CD4-positive, alpha-beta T cell (primary cell): ENCODE measurements around the gene TENM4. TPM values are rescaled to one million over a fixed set of nuclear protein-coding genes. Genes with fewer than 3 reads are reported as not detected.

Source experiments
- ATAC-seq: fragments of 200-7000 bp; cut with Tn5 transposase; one replicate; pipeline ENCODE4 v1.10.0; 2022; ENCODE audit warnings: mild to moderate bottlenecking; ENCODE audit not compliant: poor library complexity
- CTCF ChIA-PET: fragments of 350-600 bp; sonication (Branson Sonifier 250); formaldehyde crosslinking; loops from one replicate; lab custom pipeline; 2021; ENCODE audit warnings: antibody characterized with exemption, inconsistent platforms; lab: Charles Lee
- POLR2A ChIA-PET: fragments of 350-600 bp; sonication (Branson Sonifier 250); formaldehyde crosslinking; loops from one replicate; lab custom pipeline; 2021; ENCODE audit warnings: antibody characterized with exemption, inconsistent platforms; lab: Charles Lee
- DNase-seq, 14 experiments: peaks; one replicate each; pipeline ENCODE4 v3.0.0-alpha.2; 2013 to 2020; ENCODE audit warnings: mixed read lengths in 2 of 14
- H3K27ac ChIP-seq, 2 donors: one replicate each; pipeline versions ENCODE4 v1.5.1 to v1.7.0; 2013; ENCODE audit warnings: low read length in 2 of 2, low read depth in 1 of 2, mild to moderate bottlenecking in 1 of 2
- H3K27me3 ChIP-seq, 2 experiments: 1 replicate in 1 of 2; 2 replicates in 1 of 2; pipeline versions ENCODE4 v1.6.1 to v1.7.0; 2013; ENCODE audit warnings: low read length in 2 of 2, control low read depth in 1 of 2, mild to moderate bottlenecking in 1 of 2, moderate library complexity in 1 of 2; ENCODE audit not compliant: insufficient read depth in 2 of 2, control insufficient read depth in 1 of 2
- H3K36me3 ChIP-seq: one replicate; pipeline ENCODE4 v1.6.1; 2013; ENCODE audit warnings: low read length, control low read depth; ENCODE audit not compliant: insufficient read depth
- H3K4me1 ChIP-seq: one replicate; pipeline ENCODE4 v1.6.1; 2013; ENCODE audit warnings: low read length, control low read depth; ENCODE audit not compliant: insufficient read depth
- H3K4me3 ChIP-seq: one replicate; pipeline ENCODE4 v1.5.1; 2013; ENCODE audit warnings: mild to moderate bottlenecking, low read length, moderate library complexity
- H3K9me3 ChIP-seq, 2 experiments: 1 replicate in 1 of 2; 2 replicates in 1 of 2; pipeline versions ENCODE4 v1.6.1 to v1.7.0; 2013; ENCODE audit warnings: low read length in 2 of 2, mild to moderate bottlenecking in 2 of 2, control low read depth in 1 of 2, moderate library complexity in 1 of 2; ENCODE audit not compliant: control insufficient read depth in 1 of 2, insufficient read depth in 1 of 2
- H3K27ac Mint-ChIP-seq: one replicate; pipeline ENCODE4 v1.8.0; 2020; ENCODE audit warnings: mixed read lengths
- H3K27me3 Mint-ChIP-seq: one replicate; pipeline ENCODE4 v1.8.0; 2021; ENCODE audit warnings: mixed read lengths
- H3K36me3 Mint-ChIP-seq: one replicate; pipeline ENCODE4 v1.8.0; 2021; ENCODE audit warnings: low read depth, mixed read lengths
- H3K4me1 Mint-ChIP-seq: one replicate; pipeline ENCODE4 v1.8.0; 2021; ENCODE audit warnings: low read depth, mixed read lengths
- H3K4me3 Mint-ChIP-seq: one replicate; pipeline ENCODE4 v1.8.0; 2020; ENCODE audit warnings: mild to moderate bottlenecking, mixed read lengths
- H3K9me3 Mint-ChIP-seq: one replicate; pipeline ENCODE4 v1.8.0; 2020; ENCODE audit warnings: mixed read lengths
- CTCF ChIP-seq: fragments of 200-600 bp; IDR thresholded peaks from one replicate; pipeline ENCODE4 v1.8.0; 2022; ENCODE audit warnings: antibody characterized with exemption, mild to moderate bottlenecking
- intact Hi-C, 2 experiments: fragments of 100-400 bp; cut with DNase I in 1 of 2; cut with micrococcal nuclease in 1 of 2; formaldehyde crosslinking; loops; one replicate each; pipeline versions ENCODE4 v1.15.1 to v1.9.0; 2023 to 2025; cut with DNase I, micrococcal nuclease
- total RNA-seq, 174 experiments: library from RNA in 2 of 174; stranded (reverse) in 2 of 174; gene quantifications; one replicate each; pipeline ENCODE4 v1.2.3 and lab custom pipeline; 2021 to 2026

TENM4 gene
- total RNA-seq, 2 experiments from 2014 or later = 0.22 to 0.31 TPM

GRCh38 chr11:79071190-79071589 is 369.6 kb downstream of the TENM4 start:
- Histone ChIP-seq H3K27me3 (no peaks in the 10 kb centered on the region), H3K36me3 (no peaks in the 10 kb centered on the region), H3K27ac (no peak overlapping the region), H3K4me3 (no peak overlapping the region), H3K4me1 (no peaks in the 10 kb centered on the region), H3K9me3 (peaks cover 0 to 8% of the 10 kb centered on the region in 2 experiments)
- Mint-ChIP-seq H3K4me1 (no peaks in the 10 kb centered on the region), H3K9me3 (no peaks in the 10 kb centered on the region), H3K27me3 (no peaks in the 10 kb centered on the region), H3K36me3 (no peaks in the 10 kb centered on the region), H3K4me3 (no peak overlapping the region), H3K27ac (no peak overlapping the region)
- no peak for DNase-seq
- ChIA-PET POLR2A (no interaction called here), CTCF (no interaction called here)
- intact Hi-C loops = no loop called here
- TF ChIP-seq CTCF = no peak
- ATAC-seq = no peak

GRCh38 chr11:79070518-79070917 is 370.3 kb downstream of the TENM4 start:
- Mint-ChIP-seq H3K27me3 (no peaks in the 10 kb centered on the region), H3K36me3 (no peaks in the 10 kb centered on the region), H3K27ac (no peak overlapping the region), H3K4me1 (no peaks in the 10 kb centered on the region), H3K4me3 (no peak overlapping the region), H3K9me3 (no peaks in the 10 kb centered on the region)
- TF ChIP-seq CTCF = no peak
- DNase-seq = no peak
- intact Hi-C loops = no loop called here
- Histone ChIP-seq H3K4me1 (no peaks in the 10 kb centered on the region), H3K27me3 (no peaks in the 10 kb centered on the region), H3K4me3 (no peak overlapping the region), H3K27ac (no peak overlapping the region), H3K9me3 (peaks cover 0 to 8% of the 10 kb centered on the region in 2 experiments), H3K36me3 (no peaks in the 10 kb centered on the region)
- ATAC-seq = no peak
- ChIA-PET POLR2A (interaction anchor here (0.7 kb wide), 1 partner anchor 47 kb away, joined by 4 read pairs; no protein-coding TSS in a partner anchor), CTCF (no interaction called here)

- Mint-ChIP-seq H3K36me3 (no peaks in the 10 kb centered on the region), H3K4me3 (no peak overlapping the region), H3K9me3 (no peaks in the 10 kb centered on the region), H3K27ac (no peak overlapping the region), H3K4me1 (no peaks in the 10 kb centered on the region), H3K27me3 (peaks cover 6% of the 10 kb centered on the region)
- TF ChIP-seq CTCF = no peak
- Histone ChIP-seq H3K4me1 (no peaks in the 10 kb centered on the region), H3K4me3 (no peak overlapping the region), H3K27ac (no peak overlapping the region), H3K9me3 (peaks cover 0 to 12% of the 10 kb centered on the region in 2 experiments), H3K36me3 (no peaks in the 10 kb centered on the region), H3K27me3 (no peaks in the 10 kb centered on the region)
- ATAC-seq (no peak), DNase-seq (no peak)
- intact Hi-C loops = no loop called here
- CTCF ChIA-PET = no interaction called here
- POLR2A ChIA-PET = no interaction called here
These were observed 371.3 kb downstream of the TENM4 start for GRCh38 chr11:79069504-79069903.
